K562 (cell line): ENCODE data around the gene CCDC68. TPM values are rescaled to one million over a fixed set of nuclear protein-coding genes. Genes with fewer than 3 reads are reported as not detected.

Experiments
- ATAC-seq: fragments of 200-7000 bp; cut with Tn5 transposase; 3 replicates; pipeline ENCODE4 v1.9.1; 2020; ENCODE audit warnings: moderate library complexity
- BruUV-seq: library from RNA; stranded (reverse); fragments of 400-500 nt; replicated peaks from 2 replicates; lab custom pipeline; 2021; lab: Mats Ljungman, UMichigan
- CTCF ChIA-PET: fragments of 300-600 bp; formaldehyde crosslinking; extraction: SDS; loops from one replicate; lab custom pipeline; 2021; ENCODE audit warnings: low intra/inter-chr PET ratio; lab: Yijun Ruan, JAX
- POLR2A ChIA-PET: fragments of 300-600, 350-650 bp; sonication (Branson Sonifier 250); formaldehyde crosslinking; extraction: SDS; loops from one replicate; lab custom pipeline; 2021; ENCODE audit warnings: antibody characterized with exemption, inconsistent platforms; lab: Yijun Ruan, JAX
- DNase-seq, 4 experiments: peaks; one replicate each; pipeline versions ENCODE4 v3.0.0 to v3.0.0-alpha.2; 2011 to 2018; ENCODE audit warnings: low spot score in 3 of 4, mixed read lengths in 3 of 4; ENCODE audit errors: extremely low read depth in 1 of 4
- FAIRE-seq: peaks from 2 replicates; lab custom pipeline; 2011; peaks lifted over from hg19 to GRCh38; lab: Jason Lieb, UNC
- H2AFZ ChIP-seq: 2 replicates; pipeline ENCODE4 v1.6.0; 2011; ENCODE audit warnings: low read depth, low read length, control low read depth, inconsistent platforms
- H3K27ac ChIP-seq: fragments of 200-600 bp; 3 replicates; pipeline ENCODE4 v1.8.0; 2011; ENCODE audit warnings: low read depth, mild to moderate bottlenecking, control low read depth, inconsistent platforms, low read length, moderate library complexity, mixed read lengths; ENCODE audit errors: extremely low read depth
- H3K27me3 ChIP-seq, 2 experiments: fragments of 300-600 bp in 1 of 2; 2 replicates in 1 of 2; 3 replicates in 1 of 2; pipeline versions ENCODE4 v1.6.0 to v1.8.0; 2011; ENCODE audit warnings: inconsistent platforms in 2 of 2, low read length in 2 of 2, mild to moderate bottlenecking in 1 of 2, mixed read lengths in 1 of 2, moderate library complexity in 1 of 2; ENCODE audit not compliant: control insufficient read depth in 2 of 2, insufficient read depth in 2 of 2
- H3K36me3 ChIP-seq: fragments of 300-600 bp; 3 replicates; pipeline ENCODE4 v1.8.0; 2011; ENCODE audit warnings: mild to moderate bottlenecking, low read length, inconsistent platforms; ENCODE audit not compliant: control insufficient read depth, insufficient read depth
- H3K4me1 ChIP-seq, 2 experiments: fragments of 200-600 bp in 1 of 2; replicated peaks in 1 of 2; 2 replicates in 1 of 2; 3 replicates in 1 of 2; pipeline versions ENCODE4 v1.5.1 to v1.8.0; 2011; ENCODE audit warnings: inconsistent platforms in 2 of 2, low read length in 2 of 2, mild to moderate bottlenecking in 1 of 2, mixed read lengths in 1 of 2, moderate library complexity in 1 of 2; ENCODE audit not compliant: control insufficient read depth in 2 of 2, insufficient read depth in 2 of 2
- H3K4me2 ChIP-seq: 2 replicates; pipeline ENCODE4 v1.6.1; 2011; ENCODE audit warnings: low read length, control low read depth, inconsistent platforms, mixed read lengths; ENCODE audit not compliant: insufficient read depth
- H3K4me3 ChIP-seq: fragments of 200-600 bp; sonication (generic), shearing (Covaris generic); 2 replicates; pipeline ENCODE4 v1.5.1; 2016; ENCODE audit warnings: control low read depth, inconsistent platforms
- H3K79me2 ChIP-seq: fragments of 200-600 bp; 3 replicates; pipeline ENCODE4 v1.8.0; 2011; ENCODE audit warnings: low read length, inconsistent platforms; ENCODE audit not compliant: control insufficient read depth, insufficient read depth
- H3K9ac ChIP-seq, 2 experiments: 2 replicates each; pipeline versions ENCODE4 v1.6.0 to v1.6.1; 2011; ENCODE audit warnings: low read depth in 2 of 2, low read length in 2 of 2, control low read depth in 1 of 2, inconsistent platforms in 1 of 2, mild to moderate bottlenecking in 1 of 2, mixed read lengths in 1 of 2; ENCODE audit not compliant: insufficient read depth in 1 of 2
- H3K9me1 ChIP-seq: one replicate; pipeline ENCODE4 v1.6.0; 2011; ENCODE audit warnings: inconsistent platforms, mild to moderate bottlenecking, low read length, moderate library complexity; ENCODE audit not compliant: control insufficient read depth, insufficient read depth
- H3K9me3 ChIP-seq: replicated peaks from 2 replicates; pipeline ENCODE4 v1.5.1; 2011; ENCODE audit warnings: low read depth, low read length, inconsistent platforms; ENCODE audit not compliant: control insufficient read depth, insufficient read depth
- H4K20me1 ChIP-seq: replicated peaks from 2 replicates; pipeline ENCODE4 v1.6.1; 2011; ENCODE audit warnings: low read length, inconsistent platforms, mixed read lengths; ENCODE audit not compliant: control insufficient read depth, insufficient read depth
- CBX5 ChIP-seq: IDR thresholded peaks from 2 replicates; pipeline ENCODE4 v1.6.1; 2014; ENCODE audit warnings: low read depth, borderline replicate concordance
- ELF2 ChIP-seq: fragments of 250-450 bp; sonication (Bioruptor Pico); IDR thresholded peaks from 2 replicates; pipeline ENCODE4 v1.5.0; 2021; ENCODE audit warnings: mild to moderate bottlenecking
- ELF4 ChIP-seq: fragments of 450-650 bp; formaldehyde crosslinking; IDR thresholded peaks from 2 replicates; pipeline ENCODE4 v1.4.0; 2022; ENCODE audit warnings: missing genetic modification characterization
- FOXM1 ChIP-seq, 2 experiments: fragments of 450-650 bp in 1 of 2; sonication (generic) in 1 of 2; formaldehyde crosslinking in 1 of 2; IDR thresholded peaks; 2 replicates each; pipeline versions ENCODE4 v1.6.1 to v1.9.0; 2017 to 2022; ENCODE audit warnings: low read depth in 2 of 2, mild to moderate bottlenecking in 2 of 2, missing genetic modification reagents in 1 of 2, moderate library complexity in 1 of 2
- HIVEP1 ChIP-seq: fragments of 250-450 bp; sonication (Bioruptor Pico); IDR thresholded peaks from 2 replicates; pipeline ENCODE4 v1.4.0; 2020; ENCODE audit warnings: mild to moderate bottlenecking
- HMG20A ChIP-seq: fragments of 450-650 bp; formaldehyde crosslinking; conservative IDR thresholded peaks from 2 replicates; pipeline ENCODE4 v1.4.0; 2020; ENCODE audit warnings: mild to moderate bottlenecking, mixed read lengths
- MCM7 ChIP-seq, 2 experiments: fragments of 450-650 bp; IDR thresholded peaks; 2 replicates each; pipeline ENCODE4 v1.6.1; 2016 to 2018
- NR3C1 ChIP-seq: sonication (generic); formaldehyde crosslinking; IDR thresholded peaks from 2 replicates; pipeline ENCODE4 v1.8.1; 2022; ENCODE audit warnings: missing genetic modification reagents
- RBM25 ChIP-seq: fragments of 200-400 bp; formaldehyde crosslinking; IDR thresholded peaks from 2 replicates; pipeline ENCODE4 v1.6.1; 2018; ENCODE audit warnings: low read length, low read depth, moderate library complexity; ENCODE audit not compliant: severe bottlenecking
- RHOXF2B ChIP-seq: fragments of 250-450 bp; sonication (Bioruptor Pico); conservative IDR thresholded peaks from 2 replicates; pipeline ENCODE4 v1.5.1; 2021
- SMAD3 ChIP-seq: fragments of 450-650 bp; formaldehyde crosslinking; conservative IDR thresholded peaks from 2 replicates; pipeline ENCODE4 v1.4.0; 2020; ENCODE audit warnings: mild to moderate bottlenecking
- ZNF253 ChIP-seq: fragments of 250-450 bp; sonication (Bioruptor Pico); conservative IDR thresholded peaks from 2 replicates; pipeline ENCODE4 v1.6.1; 2021; ENCODE audit warnings: mild to moderate bottlenecking
- ZNF764 ChIP-seq: fragments of 250-450 bp; sonication (Bioruptor Pico); IDR thresholded peaks from 2 replicates; pipeline ENCODE4 v1.4.0; 2020; ENCODE audit warnings: low read depth, mild to moderate bottlenecking, moderate library complexity
- WGBS: fragments of 100-300 bp; shearing (Covaris generic); methylation state at CpG from one replicate; pipeline ENCODE4 v1.1.6; 2016; ENCODE audit warnings: low coverage, mixed read lengths; ENCODE audit not compliant: insufficient coverage; ENCODE audit errors: missing lambda C conversion rate; 5-methylcytosine and 5-hydroxymethylcytosine counted together
- in situ Hi-C: fragments of 300-500 bp; cut with MboI; formaldehyde crosslinking; loops from 4 replicates; pipeline ENCODE4 v1.15.0; 2018; ENCODE audit warnings: inconsistent platforms, mixed read lengths
- intact Hi-C: fragments of 100-400 bp; cut with micrococcal nuclease; formaldehyde crosslinking; loops from 2 replicates; pipeline ENCODE4 v1.14.2; 2022
- polyA plus RNA-seq, 8 experiments: library from polyadenylated mRNA; depleted of rRNA in 4 of 8; stranded (reverse) in 5 of 8; unstranded in 3 of 8; fragments of >200 nt; fragmentation: Nextera tagmentation in 2 of 8; fragmentation: Illumina TruSeq in 1 of 8; extraction: Ambion mirVana in 2 of 8; extraction: Trizol in 1 of 8; gene quantifications; 2 replicates each; pipeline versions ENCODE4 v1.2.1 to v1.2.3, GENCODE V29; 2011 to 2014; ENCODE audit warnings: inconsistent platforms in 1 of 8, missing spikeins in 1 of 8
- total RNA-seq, 7 experiments: library from RNA; depleted of rRNA in 6 of 7; stranded (reverse); fragments of >200 nt in 6 of 7; fragmentation: Illumina TruSeq in 2 of 7; extraction: Trizol in 2 of 7; gene quantifications; 2 replicates each; pipeline versions ENCODE4 v1.2.1 to v1.2.3, GENCODE V29; 2011 to 2021; ENCODE audit warnings: low replicate concordance in 1 of 7

CCDC68 gene
- total and polyA plus RNA-seq, 9 of the 15 experiments (the other 6 are each of a cell fraction or from before 2014, with no cell fraction given), result 0.28 to 4.5 (median 1.4) TPM

- no peak for ATAC-seq
- H3K27ac ChIP-seq, result no peak overlapping the region
- BruUV-seq, result no TSS peak
- no peaks in the 10 kb centered on the region for H3K9me1 ChIP-seq
- H3K4me1 ChIP-seq, result peaks cover 0 to 3% of the 10 kb centered on the region in 2 experiments; a peak in 4 of 5 replicates
- H3K4me2 ChIP-seq, result no peak overlapping the region
- ChIA-PET POLR2A (no interaction called here), CTCF (interaction anchor here (0.6 kb wide), 1 partner anchor 11 kb away, joined by 4 read pairs; no protein-coding TSS in a partner anchor)
- FAIRE-seq, result no peak
- no peaks in the 10 kb centered on the region for H3K79me2 ChIP-seq
- no peak overlapping the region for H3K4me3 ChIP-seq
- WGBS, result 35% methylated on average over 3 of the region's 3 CpGs
- no peaks in the 10 kb centered on the region for H3K9me3 ChIP-seq
- in situ Hi-C loops, result no loop called here
- no peaks in the 10 kb centered on the region for H4K20me1 ChIP-seq
- H3K36me3 ChIP-seq, result no peaks in the 10 kb centered on the region
- DNase-seq, result no peak
- TF ChIP-seq CBX5 (no peak), SMAD3 (no peak), RHOXF2B (CRISPR knock-in tag) (no peak), MCM7 (IDR thresholded peaks at IDR 0.05) (no peak), NR3C1 (CRISPR knock-in tag) (no peak), ELF2 (CRISPR knock-in tag) (no peak), ELF4 (CRISPR knock-in tag) (no peak)
- TF ChIP-seq, all 486 proteins: peak for 0
- intact Hi-C loops, result no loop called here
- H3K27me3 ChIP-seq, result no peaks in the 10 kb centered on the region
- H3K9ac ChIP-seq, result no peak overlapping the region
- no peak overlapping the region for H2AFZ ChIP-seq
These were observed 101.8 kb downstream of the CCDC68 start for GRCh38 chr18:54857499-54857898.

- ATAC-seq (no peak), DNase-seq (no peak), FAIRE-seq (no peak)
- POLR2A ChIA-PET, result no interaction called here
- Histone ChIP-seq H2AFZ (no peak overlapping the region), H3K9me1 (no peaks in the 10 kb centered on the region), H3K9ac (no peak overlapping the region), H3K79me2 (no peaks in the 10 kb centered on the region), H4K20me1 (no peaks in the 10 kb centered on the region), H3K27ac (no peak overlapping the region), H3K36me3 (no peaks in the 10 kb centered on the region), H3K27me3 (no peaks in the 10 kb centered on the region), H3K9me3 (no peaks in the 10 kb centered on the region), H3K4me1 (peaks cover 0 to 4% of the 10 kb centered on the region in 2 experiments; a peak in 4 of 5 replicates), H3K4me3 (no peak overlapping the region), H3K4me2 (no peak overlapping the region)
- in situ Hi-C loops, result no loop called here
- no TSS peak for BruUV-seq
- TF ChIP-seq ZNF764 (CRISPR knock-in tag) (no peak), FOXM1 (IDR thresholded peaks at IDR 0.05; ENCODE audit: low read depth) (no peak), FOXM1 (CRISPR knock-in tag; IDR thresholded peaks at IDR 0.05; ENCODE audit: low read depth) (no peak), HIVEP1 (CRISPR knock-in tag) (no peak), RBM25 (peak; percentile 88), HMG20A (CRISPR knock-in tag) (no peak), ZNF253 (CRISPR knock-in tag) (no peak)
- intact Hi-C loops, result no loop called here
- CTCF ChIA-PET, result no interaction called here
- 43% methylated on average over 2 of the region's 2 CpGs for WGBS
These were observed 103.1 kb downstream of the CCDC68 start for GRCh38 chr18:54856105-54856646.
